HEK293 (cell line): ENCODE measurements around the gene ADAMTS19.

Experiments
- GLI4 ChIP-seq: fragments of 450-650 bp; formaldehyde crosslinking; IDR thresholded peaks from 2 replicates; pipeline ENCODE4 v1.5.1; 2016; ENCODE audit warnings: missing biosample characterization, missing genetic modification characterization
- HOXA7 ChIP-seq: sonication (generic); formaldehyde crosslinking; IDR thresholded peaks from 2 replicates; pipeline ENCODE4 v1.8.1; 2022; ENCODE audit warnings: missing genetic modification reagents, borderline replicate concordance
- ZFP3 ChIP-seq: fragments of 450-650 bp; formaldehyde crosslinking; IDR thresholded peaks from 2 replicates; pipeline ENCODE4 v1.5.1; 2016; ENCODE audit warnings: low read depth, missing biosample characterization, missing genetic modification characterization
- ZNF23 ChIP-seq: fragments of 450-650 bp; formaldehyde crosslinking; IDR thresholded peaks from 2 replicates; pipeline ENCODE4 v1.5.1; 2016; ENCODE audit warnings: missing biosample characterization, missing genetic modification characterization, borderline replicate concordance
- ZNF24 ChIP-seq: fragments of 450-650 bp; formaldehyde crosslinking; IDR thresholded peaks from 2 replicates; pipeline ENCODE4 v1.5.1; 2016; ENCODE audit warnings: missing biosample characterization, missing genetic modification characterization
- ZNF433 ChIP-seq: fragments of 450-650 bp; formaldehyde crosslinking; IDR thresholded peaks from 2 replicates; pipeline ENCODE4 v1.5.1; 2016; ENCODE audit warnings: missing biosample characterization, missing genetic modification characterization, low read depth
- ZNF530 ChIP-seq: fragments of 450-650 bp; formaldehyde crosslinking; IDR thresholded peaks from 2 replicates; pipeline ENCODE4 v1.5.1; 2016; ENCODE audit warnings: low read depth, missing biosample characterization, missing genetic modification characterization
- ZSCAN30 ChIP-seq: fragments of 450-650 bp; IDR thresholded peaks from 2 replicates; pipeline ENCODE4 v1.5.1; 2018; ENCODE audit warnings: missing biosample characterization, mild to moderate bottlenecking, missing genetic modification characterization, moderate library complexity
- TF ChIP-seq, protein P1 (sequence below): fragments of 450-650 bp; formaldehyde crosslinking; IDR thresholded peaks from 2 replicates; pipeline ENCODE4 v1.5.1; 2016; ENCODE audit warnings: missing biosample characterization, missing genetic modification characterization
- TF ChIP-seq, protein P2 (sequence below): fragments of 450-650 bp; formaldehyde crosslinking; IDR thresholded peaks from 2 replicates; pipeline ENCODE4 v1.5.1; 2016; ENCODE audit warnings: missing biosample characterization, missing genetic modification characterization
- TF ChIP-seq, protein P3 (sequence below): fragments of 450-650 bp; formaldehyde crosslinking; IDR thresholded peaks from 2 replicates; pipeline ENCODE4 v1.5.1; 2016; ENCODE audit warnings: missing biosample characterization, missing genetic modification characterization
- TF ChIP-seq, protein P4 (sequence below): fragments of 450-650 bp; formaldehyde crosslinking; IDR thresholded peaks from 2 replicates; pipeline ENCODE4 v1.5.1; 2016; ENCODE audit warnings: missing biosample characterization, missing genetic modification characterization
- TF ChIP-seq, protein P5 (sequence below): fragments of 450-650 bp; formaldehyde crosslinking; optimal IDR thresholded peaks from 2 replicates; pipeline ENCODE3; 2016; ENCODE audit warnings: missing biosample characterization, mild to moderate bottlenecking, missing genetic modification characterization

DNA sequence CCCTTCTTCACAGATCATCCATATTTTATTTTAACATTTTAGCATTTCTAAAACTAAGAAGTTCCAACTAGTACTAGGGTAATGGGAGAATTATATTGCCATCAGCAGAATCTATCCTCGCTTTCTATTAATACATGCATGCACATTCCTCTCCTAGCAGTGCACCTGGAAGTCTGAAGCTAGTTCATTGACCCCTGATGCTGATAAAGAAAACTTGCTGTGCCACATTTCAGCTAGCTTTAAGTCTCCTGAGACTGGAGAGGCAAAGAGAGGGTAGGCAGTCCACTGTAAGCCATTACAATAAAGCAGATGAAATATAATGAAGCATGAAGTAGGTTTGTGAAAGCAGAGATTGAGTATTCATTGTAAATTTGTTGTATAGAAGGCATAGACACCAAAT, 303.6 kb downstream of the ADAMTS19 start:
- TF ChIP-seq ZNF24 (tag by site-specific recombination): no peak
- TF ChIP-seq, protein P1, sequence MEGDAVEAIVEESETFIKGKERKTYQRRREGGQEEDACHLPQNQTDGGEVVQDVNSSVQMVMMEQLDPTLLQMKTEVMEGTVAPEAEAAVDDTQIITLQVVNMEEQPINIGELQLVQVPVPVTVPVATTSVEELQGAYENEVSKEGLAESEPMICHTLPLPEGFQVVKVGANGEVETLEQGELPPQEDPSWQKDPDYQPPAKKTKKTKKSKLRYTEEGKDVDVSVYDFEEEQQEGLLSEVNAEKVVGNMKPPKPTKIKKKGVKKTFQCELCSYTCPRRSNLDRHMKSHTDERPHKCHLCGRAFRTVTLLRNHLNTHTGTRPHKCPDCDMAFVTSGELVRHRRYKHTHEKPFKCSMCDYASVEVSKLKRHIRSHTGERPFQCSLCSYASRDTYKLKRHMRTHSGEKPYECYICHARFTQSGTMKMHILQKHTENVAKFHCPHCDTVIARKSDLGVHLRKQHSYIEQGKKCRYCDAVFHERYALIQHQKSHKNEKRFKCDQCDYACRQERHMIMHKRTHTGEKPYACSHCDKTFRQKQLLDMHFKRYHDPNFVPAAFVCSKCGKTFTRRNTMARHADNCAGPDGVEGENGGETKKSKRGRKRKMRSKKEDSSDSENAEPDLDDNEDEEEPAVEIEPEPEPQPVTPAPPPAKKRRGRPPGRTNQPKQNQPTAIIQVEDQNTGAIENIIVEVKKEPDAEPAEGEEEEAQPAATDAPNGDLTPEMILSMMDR (tag by site-specific recombination): no peak
- TF ChIP-seq, protein P2, sequence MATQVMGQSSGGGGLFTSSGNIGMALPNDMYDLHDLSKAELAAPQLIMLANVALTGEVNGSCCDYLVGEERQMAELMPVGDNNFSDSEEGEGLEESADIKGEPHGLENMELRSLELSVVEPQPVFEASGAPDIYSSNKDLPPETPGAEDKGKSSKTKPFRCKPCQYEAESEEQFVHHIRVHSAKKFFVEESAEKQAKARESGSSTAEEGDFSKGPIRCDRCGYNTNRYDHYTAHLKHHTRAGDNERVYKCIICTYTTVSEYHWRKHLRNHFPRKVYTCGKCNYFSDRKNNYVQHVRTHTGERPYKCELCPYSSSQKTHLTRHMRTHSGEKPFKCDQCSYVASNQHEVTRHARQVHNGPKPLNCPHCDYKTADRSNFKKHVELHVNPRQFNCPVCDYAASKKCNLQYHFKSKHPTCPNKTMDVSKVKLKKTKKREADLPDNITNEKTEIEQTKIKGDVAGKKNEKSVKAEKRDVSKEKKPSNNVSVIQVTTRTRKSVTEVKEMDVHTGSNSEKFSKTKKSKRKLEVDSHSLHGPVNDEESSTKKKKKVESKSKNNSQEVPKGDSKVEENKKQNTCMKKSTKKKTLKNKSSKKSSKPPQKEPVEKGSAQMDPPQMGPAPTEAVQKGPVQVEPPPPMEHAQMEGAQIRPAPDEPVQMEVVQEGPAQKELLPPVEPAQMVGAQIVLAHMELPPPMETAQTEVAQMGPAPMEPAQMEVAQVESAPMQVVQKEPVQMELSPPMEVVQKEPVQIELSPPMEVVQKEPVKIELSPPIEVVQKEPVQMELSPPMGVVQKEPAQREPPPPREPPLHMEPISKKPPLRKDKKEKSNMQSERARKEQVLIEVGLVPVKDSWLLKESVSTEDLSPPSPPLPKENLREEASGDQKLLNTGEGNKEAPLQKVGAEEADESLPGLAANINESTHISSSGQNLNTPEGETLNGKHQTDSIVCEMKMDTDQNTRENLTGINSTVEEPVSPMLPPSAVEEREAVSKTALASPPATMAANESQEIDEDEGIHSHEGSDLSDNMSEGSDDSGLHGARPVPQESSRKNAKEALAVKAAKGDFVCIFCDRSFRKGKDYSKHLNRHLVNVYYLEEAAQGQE (tag by site-specific recombination): no peak
- no peak for TF ChIP-seq ZSCAN30
- TF ChIP-seq, protein P3, sequence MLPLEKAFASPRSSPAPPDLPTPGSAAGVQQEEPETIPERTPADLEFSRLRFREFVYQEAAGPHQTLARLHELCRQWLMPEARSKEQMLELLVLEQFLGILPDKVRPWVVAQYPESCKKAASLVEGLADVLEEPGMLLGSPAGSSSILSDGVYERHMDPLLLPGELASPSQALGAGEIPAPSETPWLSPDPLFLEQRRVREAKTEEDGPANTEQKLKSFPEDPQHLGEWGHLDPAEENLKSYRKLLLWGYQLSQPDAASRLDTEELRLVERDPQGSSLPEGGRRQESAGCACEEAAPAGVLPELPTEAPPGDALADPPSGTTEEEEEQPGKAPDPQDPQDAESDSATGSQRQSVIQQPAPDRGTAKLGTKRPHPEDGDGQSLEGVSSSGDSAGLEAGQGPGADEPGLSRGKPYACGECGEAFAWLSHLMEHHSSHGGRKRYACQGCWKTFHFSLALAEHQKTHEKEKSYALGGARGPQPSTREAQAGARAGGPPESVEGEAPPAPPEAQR (tag by site-specific recombination): no peak
- no peak for TF ChIP-seq HOXA7 (CRISPR knock-in tag)
- TF ChIP-seq GLI4 (tag by site-specific recombination): no peak
- no peak for TF ChIP-seq ZNF433 (tag by site-specific recombination)
- no peak for TF ChIP-seq ZFP3
- no peak for TF ChIP-seq ZNF23 (tag by site-specific recombination)
- TF ChIP-seq, protein P4, sequence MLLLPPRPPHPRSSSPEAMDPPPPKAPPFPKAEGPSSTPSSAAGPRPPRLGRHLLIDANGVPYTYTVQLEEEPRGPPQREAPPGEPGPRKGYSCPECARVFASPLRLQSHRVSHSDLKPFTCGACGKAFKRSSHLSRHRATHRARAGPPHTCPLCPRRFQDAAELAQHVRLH (tag by site-specific recombination): no peak
- TF ChIP-seq, protein P5, sequence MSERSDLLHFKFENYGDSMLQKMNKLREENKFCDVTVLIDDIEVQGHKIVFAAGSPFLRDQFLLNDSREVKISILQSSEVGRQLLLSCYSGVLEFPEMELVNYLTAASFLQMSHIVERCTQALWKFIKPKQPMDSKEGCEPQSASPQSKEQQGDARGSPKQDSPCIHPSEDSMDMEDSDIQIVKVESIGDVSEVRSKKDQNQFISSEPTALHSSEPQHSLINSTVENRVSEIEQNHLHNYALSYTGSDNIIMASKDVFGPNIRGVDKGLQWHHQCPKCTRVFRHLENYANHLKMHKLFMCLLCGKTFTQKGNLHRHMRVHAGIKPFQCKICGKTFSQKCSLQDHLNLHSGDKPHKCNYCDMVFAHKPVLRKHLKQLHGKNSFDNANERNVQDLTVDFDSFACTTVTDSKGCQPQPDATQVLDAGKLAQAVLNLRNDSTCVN: no peak
- no peak for TF ChIP-seq ZNF530
